Activated naive CD8-positive, alpha-beta T cell treated with anti-CD3 and anti-CD28 coated beads, Interleukin-2, amount 50 U/mL, for 16 hours (primary cell): ENCODE measurements around the gene CD276.

Experiments used
- DNase-seq: peaks from one replicate; pipeline ENCODE4 v3.0.0-alpha.2; 2020; ENCODE audit warnings: low read depth, low spot score

CD276 gene

DNA sequence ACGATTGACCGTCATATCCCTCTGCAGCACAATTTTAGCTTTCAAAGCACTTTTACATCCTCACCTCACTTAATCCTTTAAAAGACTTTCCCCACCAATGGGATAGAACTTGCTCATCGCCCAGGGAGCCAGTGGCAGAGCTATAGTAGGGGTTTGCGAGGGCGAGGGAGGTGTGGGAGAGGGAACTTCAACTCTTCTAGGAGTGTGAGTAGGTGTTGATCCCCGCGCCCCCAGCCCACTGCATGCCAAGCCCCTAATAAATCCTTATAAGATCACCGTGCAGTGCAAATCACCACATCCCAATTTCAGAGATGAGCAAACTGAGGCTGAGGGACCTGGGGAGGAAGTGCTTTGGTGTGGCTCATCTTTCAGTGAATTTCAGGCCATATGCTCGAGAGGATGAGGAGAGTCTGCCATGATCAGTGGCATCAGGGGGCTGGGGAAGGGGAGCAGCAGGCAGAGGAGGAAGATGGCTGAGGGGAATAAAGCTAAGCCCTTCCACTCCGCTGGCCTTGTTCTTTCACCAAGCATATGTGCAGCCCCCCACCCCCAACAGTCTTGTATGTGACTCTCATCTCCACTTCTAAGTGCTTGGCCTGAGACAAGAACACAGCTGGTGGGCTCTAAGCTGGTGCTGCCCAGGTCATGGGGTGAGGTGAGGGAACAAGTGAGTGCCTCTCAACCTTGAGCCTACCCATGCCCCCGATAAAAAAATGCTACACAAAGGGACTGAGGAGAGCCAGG is 63.8 kb downstream of the CD276 start:
- no peak for DNase-seq

GRCh38 chr15:73748730-73749129 is 64.5 kb downstream of the CD276 start:
- no peak for DNase-seq

DNA sequence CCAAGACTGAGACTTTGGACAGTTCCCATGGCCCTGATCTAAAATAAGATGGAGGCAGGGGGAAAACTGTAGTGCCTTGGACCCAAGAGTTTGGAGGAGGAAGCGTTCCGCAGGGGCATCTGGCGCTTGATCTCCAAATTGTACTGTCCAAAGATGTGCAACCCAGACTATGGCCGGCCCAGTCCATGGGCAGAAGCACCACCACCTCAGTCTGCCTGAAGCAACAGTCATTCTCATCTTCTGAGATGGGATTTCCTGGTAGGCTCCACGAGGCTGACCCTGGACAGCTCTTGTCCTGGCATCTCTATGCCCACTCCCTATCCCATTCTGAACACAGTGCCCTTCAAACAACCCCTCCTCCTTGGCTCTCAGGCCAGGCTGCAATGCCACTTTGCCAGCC is 65.3 kb downstream of the CD276 start:
- no peak for DNase-seq

GRCh38 chr15:73749971-73750370 is 65.8 kb downstream of the CD276 start:
- no peak for DNase-seq

DNA sequence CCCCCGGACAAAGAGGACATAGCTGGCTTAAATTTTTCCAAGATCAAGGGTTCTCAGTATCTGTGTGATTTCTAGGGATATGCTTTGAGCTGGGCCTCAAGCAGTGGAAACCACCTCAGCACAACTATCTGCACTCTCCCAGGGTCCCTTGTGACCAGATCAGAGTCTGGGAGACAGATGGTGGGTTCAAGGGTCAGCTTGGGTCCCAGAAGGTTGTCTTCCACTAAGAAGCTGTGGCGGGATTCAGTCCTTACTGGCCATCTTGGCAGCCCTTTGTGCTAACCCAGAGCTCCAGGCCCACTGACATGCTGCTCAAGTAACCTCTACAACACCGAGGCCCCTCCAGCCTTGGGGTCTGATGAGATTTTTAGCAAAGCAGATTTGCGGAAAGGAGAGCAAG is 66.3 kb downstream of the CD276 start:
- no peak for DNase-seq

- DNase-seq: no peak
These were observed 66.8 kb downstream of the CD276 start for GRCh38 chr15:73750951-73751350.

DNA sequence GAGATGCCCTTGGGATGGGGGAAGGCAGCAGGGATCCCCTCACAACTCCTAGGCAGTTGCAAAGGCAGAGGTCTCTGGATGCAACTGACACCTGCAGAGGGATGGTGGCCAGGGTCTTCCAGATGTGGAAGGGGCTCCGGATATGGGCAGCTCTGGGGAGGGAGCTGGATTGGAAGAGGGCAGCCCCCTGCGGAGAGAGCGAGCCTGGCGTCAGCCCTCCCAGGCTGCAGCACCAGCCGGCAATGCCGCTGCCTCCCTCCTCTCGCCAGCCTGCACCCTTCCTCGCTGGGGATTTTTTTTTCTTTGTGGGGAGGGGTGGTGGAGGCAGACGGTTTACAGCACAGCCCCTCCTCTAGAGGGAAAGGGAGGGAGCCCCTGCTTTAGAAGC is 67.3 kb downstream of the CD276 start:
- no peak for DNase-seq

DNA sequence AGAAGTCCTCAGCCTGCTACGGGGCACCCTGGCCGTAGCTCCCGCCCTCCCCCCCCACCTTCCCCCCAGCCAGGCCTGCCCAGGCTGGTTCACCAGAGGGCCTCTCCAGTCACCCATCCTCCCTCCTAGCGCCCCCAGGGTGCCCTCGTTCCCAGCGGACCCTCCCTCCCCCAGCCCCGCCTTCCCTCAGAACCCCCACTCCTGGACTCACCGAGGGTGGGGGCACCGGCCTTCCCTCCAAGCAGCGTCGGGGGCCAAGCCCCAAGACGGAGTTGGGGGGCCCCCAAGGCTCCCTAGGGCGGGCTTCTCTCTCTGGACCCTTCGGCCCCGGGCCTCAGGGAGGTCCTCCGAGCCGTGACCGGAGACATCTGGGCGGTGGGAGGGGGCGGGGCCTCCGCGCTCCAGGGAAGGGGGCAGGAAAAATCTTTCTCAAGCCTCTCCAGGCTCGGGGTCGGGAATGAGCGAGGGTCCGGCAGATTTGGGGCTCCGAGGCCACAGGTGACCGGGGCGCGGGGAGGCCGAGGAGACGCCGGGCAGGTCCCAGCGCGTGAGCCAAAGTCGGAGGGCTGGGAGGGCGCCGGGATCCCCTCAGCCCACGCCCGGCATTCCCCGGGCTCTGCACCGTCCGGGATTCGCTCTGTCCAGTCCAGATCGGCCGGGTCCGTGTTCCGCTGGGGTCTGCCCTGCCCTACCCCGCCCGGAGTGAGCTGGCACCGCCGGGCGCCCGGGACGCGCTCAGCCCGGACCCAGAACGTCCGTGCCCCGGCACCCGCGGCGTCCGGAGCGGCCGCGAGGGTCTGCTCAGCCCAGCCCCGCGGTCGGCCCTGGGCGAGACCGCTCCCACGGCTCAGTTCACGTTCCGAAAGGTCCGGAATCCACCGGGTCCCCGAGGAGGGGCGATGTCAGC is 68.0 kb downstream of the CD276 start:
- DNase-seq: no peak

DNA sequence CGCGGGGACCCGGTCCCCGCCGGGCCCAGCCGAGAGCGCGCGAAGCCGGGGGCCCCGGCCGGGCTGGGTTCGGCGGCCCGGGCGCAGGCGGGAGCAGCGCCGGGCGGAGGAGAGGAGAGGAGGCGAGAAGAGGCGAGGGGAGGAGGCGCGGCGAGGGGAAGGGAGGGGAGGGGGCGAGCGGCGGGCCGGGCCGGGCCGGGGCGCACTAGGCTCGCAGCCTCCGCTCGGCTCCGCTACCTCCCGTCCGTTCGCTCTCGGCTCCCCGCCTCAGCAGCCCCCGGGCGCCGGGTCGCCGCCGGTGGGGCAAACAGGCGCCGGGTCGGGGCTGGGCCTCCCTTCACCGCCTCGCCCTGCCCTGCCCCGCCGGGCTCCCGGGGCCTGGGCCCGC is 68.6 kb downstream of the CD276 start:
- no peak for DNase-seq

- DNase-seq: no peak
These were observed 69.3 kb downstream of the CD276 start, which contains the start of gene INSYN1 for GRCh38 chr15:73753250-73754130. INSYN1 (minus strand) TSS chr15:73753351; CDS start chr15:73751130, 2,221 bp downstream.

- DNase-seq: no peak
These were observed 70.3 kb downstream of the CD276 start for GRCh38 chr15:73754461-73754860.

DNA sequence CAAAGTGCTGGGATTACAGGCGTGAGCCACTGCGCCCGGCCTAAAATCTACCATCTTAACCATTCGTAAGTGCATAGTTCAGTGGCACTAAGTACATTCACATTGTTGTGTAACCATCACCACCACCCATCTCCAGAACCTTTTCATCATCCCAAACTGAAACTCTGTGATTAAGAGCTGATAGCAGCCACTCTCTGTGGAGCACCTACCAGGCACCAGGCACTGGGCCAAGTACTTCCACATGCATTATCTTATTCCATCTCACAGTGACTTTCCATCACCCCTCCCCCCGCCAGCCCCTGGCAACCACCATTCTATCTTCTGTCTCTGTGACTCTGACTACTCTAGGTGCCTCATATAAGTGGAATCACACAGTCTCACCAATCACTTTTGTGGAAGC is 71.3 kb downstream of the CD276 start:
- no peak for DNase-seq

DNA sequence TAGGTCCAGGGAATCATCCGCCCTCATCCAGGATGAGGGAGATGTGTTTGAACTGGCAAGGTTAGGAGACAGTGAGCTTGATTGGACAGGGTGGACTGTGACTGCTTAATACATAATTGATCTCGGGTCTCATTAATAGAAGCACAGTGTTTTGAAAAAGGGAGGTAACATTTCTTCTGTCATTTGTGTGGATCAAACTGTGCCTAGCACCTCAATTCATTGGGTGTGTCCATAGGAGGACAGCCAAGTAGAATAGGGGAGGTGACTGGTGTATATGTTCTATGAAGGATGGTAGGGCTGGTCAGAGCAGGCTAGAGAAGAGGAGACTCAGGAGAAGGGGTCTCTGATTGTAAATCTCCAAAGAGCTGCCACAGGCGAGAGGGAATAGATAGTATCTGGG is 71.8 kb downstream of the CD276 start:
- no peak for DNase-seq

DNA sequence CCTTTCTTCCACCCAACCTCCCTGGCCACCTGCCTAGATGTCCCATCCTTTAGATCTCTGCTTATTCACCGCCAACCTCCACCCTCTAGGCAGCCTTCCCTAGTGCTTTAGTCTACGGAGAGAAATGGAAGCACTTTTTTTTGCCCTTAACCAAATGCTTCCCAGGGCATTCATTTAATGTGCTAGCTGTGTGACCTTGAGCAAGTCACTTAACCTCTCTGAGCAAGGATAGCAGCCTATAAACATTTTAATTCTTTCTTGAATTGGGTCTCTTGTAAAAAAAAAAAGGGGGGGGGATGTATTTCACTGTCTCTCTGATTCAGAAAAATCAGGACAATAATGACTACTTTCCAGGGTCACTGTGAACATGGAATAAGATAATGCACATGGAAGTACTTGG is 72.2 kb downstream of the CD276 start:
- no peak for DNase-seq

GRCh38 chr15:73756947-73757513 is 72.8 kb downstream of the CD276 start:
- no peak for DNase-seq

DNA sequence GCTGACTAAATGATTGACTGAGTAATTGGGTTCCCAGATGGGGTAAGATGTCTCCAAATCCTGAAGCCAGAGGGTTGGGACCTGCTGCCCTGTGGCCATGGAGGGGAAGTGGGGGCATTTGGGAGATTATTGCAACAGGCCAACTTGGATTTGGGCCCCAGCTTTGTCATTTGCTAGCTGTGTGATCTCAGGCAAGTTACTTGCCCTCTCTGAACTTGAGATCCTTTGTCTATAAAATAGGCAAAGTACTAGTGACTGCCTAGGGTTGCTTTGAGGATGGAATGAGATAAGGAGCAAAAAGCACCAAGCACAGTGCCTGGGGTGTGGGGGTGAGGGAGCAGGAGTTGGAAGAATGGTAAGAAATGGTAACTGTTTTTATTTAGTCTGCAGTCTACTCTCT is 73.4 kb downstream of the CD276 start:
- no peak for DNase-seq

DNA sequence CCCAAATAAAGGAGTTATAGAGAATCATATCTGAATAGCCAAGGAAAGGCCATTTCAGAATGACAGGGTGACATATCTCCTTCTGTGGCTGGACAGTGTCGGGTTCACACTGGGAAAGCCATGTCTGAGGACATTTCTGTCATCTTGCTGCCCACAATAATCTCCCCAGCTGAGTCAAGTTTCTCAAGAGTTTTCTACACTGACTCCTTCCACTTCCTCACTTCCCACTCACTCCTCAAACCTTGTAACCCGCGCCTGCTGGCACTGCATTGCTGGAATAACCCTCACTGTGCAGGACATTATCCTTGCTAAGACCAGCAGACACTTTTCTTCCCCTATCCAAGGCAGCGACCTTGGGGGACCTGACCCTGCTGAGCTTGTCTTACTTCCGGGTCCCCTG is 74.3 kb downstream of the CD276 start:
- no peak for DNase-seq

- no peak for DNase-seq
These were observed 76.4 kb downstream of the CD276 start for GRCh38 chr15:73760330-73761329.

DNA sequence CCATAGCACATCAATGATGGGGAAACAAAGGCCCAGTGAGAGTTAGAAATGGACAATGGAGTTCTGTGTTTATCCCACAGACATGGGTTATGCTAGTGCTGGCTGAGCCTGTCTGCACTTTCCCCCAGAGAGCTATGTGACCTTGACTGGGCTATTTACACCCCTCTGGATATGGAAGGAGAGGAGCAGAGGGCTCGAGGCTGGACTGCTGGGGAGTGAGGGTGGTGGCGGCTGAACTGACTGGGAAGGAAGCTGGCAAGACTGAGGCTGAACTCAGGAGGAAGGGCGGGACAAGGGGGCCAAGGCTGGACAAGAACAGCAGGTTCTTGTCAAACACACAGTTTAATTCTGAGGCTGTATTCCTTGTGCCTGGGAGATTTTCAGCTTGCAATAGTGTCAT is 79.7 kb downstream of the CD276 start:
- no peak for DNase-seq
